Heart left ventricle (tissue), 16 donors: ENCODE results near the gene TRAM2. TPM values are rescaled to one million over a fixed set of nuclear protein-coding genes. Genes with fewer than 3 reads are reported as not detected.

Source experiments
- ATAC-seq, 4 donors: fragments of 200-7000 bp; cut with Tn5 transposase; one replicate each; pipeline ENCODE4 v1.9.1; 2020 to 2022; ENCODE audit warnings: moderate library complexity in 4 of 4, mild to moderate bottlenecking in 3 of 4, moderate number of reproducible peaks in 1 of 4
- DNase-seq, 5 donors: peaks; one replicate each; pipeline ENCODE4 v3.0.0-alpha.2; 2020
- H3K27ac ChIP-seq, 12 donors: fragments of 200-600 bp; sonication (generic) in 4 of 12; one replicate each; pipeline versions ENCODE4 v1.5.0 to v1.8.0; 2016 to 2022; ENCODE audit warnings: mild to moderate bottlenecking in 2 of 12
- H3K27me3 ChIP-seq, 9 donors: fragments of 200-600 bp; sonication (generic) in 2 of 9; one replicate each; pipeline versions ENCODE4 v1.5.1 to v1.8.0; 2016 to 2022; ENCODE audit warnings: mild to moderate bottlenecking in 3 of 9
- H3K36me3 ChIP-seq, 9 donors: fragments of 200-600 bp; sonication (generic) in 2 of 9; one replicate each; pipeline versions ENCODE4 v1.5.0 to v1.8.0; 2018 to 2022; ENCODE audit warnings: mild to moderate bottlenecking in 2 of 9
- H3K4me1 ChIP-seq, 12 donors: fragments of 200-600 bp; sonication (generic) in 4 of 12; one replicate each; pipeline versions ENCODE4 v1.5.0 to v1.8.0; 2016 to 2022; ENCODE audit warnings: mild to moderate bottlenecking in 3 of 12
- H3K4me3 ChIP-seq, 12 donors: fragments of 200-600 bp; sonication (generic) in 4 of 12; one replicate each; pipeline versions ENCODE4 v1.5.0 to v1.8.0; 2017 to 2022; ENCODE audit warnings: mild to moderate bottlenecking in 9 of 12, moderate library complexity in 4 of 12
- H3K9me3 ChIP-seq, 12 donors: fragments of 200-600 bp; sonication (generic) in 4 of 12; one replicate each; pipeline versions ENCODE4 v1.5.0 to v1.8.0; 2016 to 2022; ENCODE audit warnings: mild to moderate bottlenecking in 1 of 12
- CTCF ChIP-seq, 12 donors: fragments of 200-600 bp; sonication (generic) in 4 of 12; IDR thresholded peaks; one replicate each; pipeline versions ENCODE4 v1.5.0 to v1.8.0; 2018 to 2022; ENCODE audit warnings: antibody characterized with exemption in 12 of 12, mild to moderate bottlenecking in 5 of 12
- POLR2A ChIP-seq, 2 donors: fragments of 450-650 bp; IDR thresholded peaks; one replicate each; pipeline ENCODE4 v1.6.1; 2017; ENCODE audit warnings: antibody characterized with exemption in 2 of 2, mild to moderate bottlenecking in 2 of 2, moderate library complexity in 2 of 2
- WGBS, 4 donors: extraction: QIAGEN DNeasy Blood & Tissue Kit in 2 of 4; methylation state at CpG; one replicate each; pipeline versions ENCODE4 v1.1.5 to v1.1.7; 2013 to 2018; 5-methylcytosine and 5-hydroxymethylcytosine counted together
- intact Hi-C, 10 donors: fragments of 100-400 bp; cut with DNase I; formaldehyde crosslinking; loops; one replicate each; pipeline versions ENCODE4 v1.11.1 to v1.14.2; 2022
- polyA plus RNA-seq, 2 donors: library from polyadenylated mRNA; stranded (reverse); fragments of 200-250 nt; gene quantifications; one replicate each; pipeline ENCODE4 v1.2.3, GENCODE V29; 2013
- total RNA-seq, 9 donors: library from RNA; depleted of rRNA in 2 of 9; stranded (reverse); fragments of >200 nt in 2 of 9; fragmentation: NEBNext Ultra II Directional in 3 of 9; extraction: Animal tissue kit (Norgen Biotek cat#: 25700) in 3 of 9; gene quantifications; one replicate each; pipeline versions ENCODE4 v1.1.0 to v1.2.4, GENCODE V29; 2016 to 2023
- donor health status: ischemic (EF 13 %, LVEDD 7.1; RV severe dilation, severe dysfunction).
- donor health status: healthy with polysubstance abuse.
- donor health status: DM: no; HTN: yes; CAD: no.
- donor health status: DM: no; HTN: no; CAD: no.
- donor health status: ischemic (EF 25% LVEDD 6.9; RV normal size, moderate dysfunction).
- donor health status: ischemic (EF 25% LVEDD 5.7; RV mildly dilated, moderate dysfunction).
- donor health status: healthy.
- donor health status: DM: yes; HTN: yes; CAD: no.
- donor health status: ischemic (EF 35%, LVEDD 5.7; RV mildly dilated, moderate dysfunction).
- donor health status: nonischemic (EF 11% LVEDD 7.7; RV severe dilation, severe dysfunction).
- donor health status: DM: yes; HTN: yes; CAD: no.
- donor health status: PGD.
- donor health status: ischemic (EF 29% LVEDD 5.4; RV normal size, mild dysfunction).
- donor health status: nonischemic (EF 23%, LVEDD 6.1; RV moderate dilation, normal function).

Gene TRAM2
- total and polyA plus RNA-seq, 11 donors = 4.7 to 19.0 (median 12.1) TPM

DNA sequence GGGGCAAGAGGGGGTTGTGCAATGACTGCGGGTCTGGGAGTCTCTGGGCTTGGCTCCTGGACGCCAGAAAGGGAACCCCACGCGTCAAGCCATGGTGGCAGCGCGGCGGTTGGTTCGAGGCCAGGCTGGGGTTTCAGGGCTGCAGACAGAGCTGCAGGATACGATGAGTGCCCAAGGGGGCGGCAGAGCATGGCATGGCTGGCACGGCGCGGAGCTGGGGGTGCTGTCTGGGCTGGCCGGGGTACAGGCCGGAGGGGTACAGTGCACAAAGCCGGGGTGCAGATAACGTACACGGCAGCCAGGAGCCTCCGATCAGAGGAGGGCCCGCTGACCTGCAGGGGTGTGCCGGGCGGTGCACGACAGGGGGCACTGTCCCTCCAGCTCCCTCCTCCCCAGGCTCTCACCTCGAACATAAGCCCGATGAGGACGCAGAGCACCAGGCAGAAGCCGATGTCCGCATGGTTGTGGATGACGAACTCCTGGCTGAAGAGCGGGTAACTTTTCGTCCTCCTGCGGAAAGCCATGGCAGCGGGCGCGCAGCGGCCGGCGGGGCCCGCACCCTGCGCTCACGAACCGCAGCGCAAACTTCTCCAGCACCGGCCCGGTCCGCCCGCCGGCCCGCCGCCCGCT lies 353 bp downstream of the TRAM2 start:
- TF ChIP-seq POLR2A (IDR thresholded peaks at IDR 0.05) = peak in 1 of 2 donors; percentile 69
- TF ChIP-seq CTCF (IDR thresholded peaks at IDR 0.05) = peak; percentile 28 to 67 (median 50)
- H3K4me1 ChIP-seq = peaks cover 9 to 58% (median 49%) of the 10 kb centered on the region in 12 donors

DNA sequence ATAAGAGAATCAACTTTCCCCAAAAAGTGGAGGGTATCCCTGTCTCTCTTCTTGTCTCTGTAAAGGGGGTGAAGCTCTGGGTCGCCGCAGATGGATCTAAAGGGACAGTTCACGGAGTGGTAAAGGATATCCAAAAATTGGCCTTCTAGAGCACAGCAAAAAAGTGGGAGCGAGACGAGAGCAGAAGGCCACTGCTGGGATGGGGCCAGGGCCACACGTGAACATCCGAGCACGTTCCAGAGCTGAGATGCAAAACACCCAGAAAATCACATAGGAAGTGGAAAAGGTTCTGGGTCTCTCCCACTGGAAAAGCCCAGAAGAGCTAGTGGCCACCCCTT lies 837 bp downstream of the TRAM2 start:
- H3K36me3 ChIP-seq = peaks cover 0 to 10% (median 0%) of the 10 kb centered on the region in 9 donors
- TF ChIP-seq POLR2A (IDR thresholded peaks at IDR 0.05) (no peak), CTCF (IDR thresholded peaks at IDR 0.05) (no peak)
- peak overlapping the region; percentile 50 to 98 (median 90) for H3K4me3 ChIP-seq
- H3K27ac ChIP-seq = peak overlapping the region in 11 of 12 donors; percentile 91 to 100 (median 99)
- WGBS, 4 donors = 21 to 35% (median 24%) methylated on average over 8 of the region's 8 CpGs
- H3K27me3 ChIP-seq = no peaks in the 10 kb centered on the region
- no peaks in the 10 kb centered on the region for H3K9me3 ChIP-seq
- DNase-seq = no peak
- intact Hi-C loops = loop anchor here in 9 of 10 donors (1.0 to 10.0 kb wide), 12 partner anchors 59 to 491 kb away; partner anchors contain the start of genes EFHC1 (in 6 of the 9) and FBXO9 (in 1 of the 9)
- H3K4me1 ChIP-seq = peaks cover 12 to 63% (median 54%) of the 10 kb centered on the region in 12 donors
- peak in 2 of 4 donors; percentile 2 to 4 for ATAC-seq

More for the DNA sequence above, 353 bp downstream of the TRAM2 start:
- ATAC-seq (peak; percentile 18 to 75 (median 72)), DNase-seq (peak; percentile 61 to 80 (median 67))
- 1% methylated on average over 45 to 51 of the region's 51 CpGs for WGBS, 4 donors
- H3K27me3 ChIP-seq = no peaks in the 10 kb centered on the region
- no peaks in the 10 kb centered on the region for H3K9me3 ChIP-seq
- intact Hi-C loops = loop anchor here in 9 of 10 donors (1.0 to 10.0 kb wide), 12 partner anchors 59 to 491 kb away; partner anchors contain the start of genes EFHC1 (in 6 of the 9) and FBXO9 (in 1 of the 9)
- peak overlapping the region; percentile 50 to 98 (median 90) for H3K4me3 ChIP-seq
- peaks cover 0 to 10% (median 0%) of the 10 kb centered on the region in 9 donors for H3K36me3 ChIP-seq
- H3K27ac ChIP-seq = peak overlapping the region; percentile 91 to 100 (median 99)

GRCh38 chr6:52575502-52575892 lies 1.4 kb downstream of the TRAM2 start:
- ATAC-seq (no peak), DNase-seq (no peak)
- H3K27ac ChIP-seq = peak overlapping the region in 11 of 12 donors; percentile 28 to 100 (median 99)
- intact Hi-C loops = loop anchor here in 7 of 10 donors (2.0 to 10.0 kb wide), 7 partner anchors 58 to 492 kb away; partner anchors contain the start of genes EFHC1 (in 4 of the 7) and FBXO9 (in 1 of the 7)
- H3K4me3 ChIP-seq = peak overlapping the region; percentile 50 to 98 (median 90)
- no peaks in the 10 kb centered on the region for H3K27me3 ChIP-seq
- TF ChIP-seq POLR2A (IDR thresholded peaks at IDR 0.05) (no peak), CTCF (IDR thresholded peaks at IDR 0.05) (no peak)
- peaks cover 13 to 67% (median 58%) of the 10 kb centered on the region in 12 donors for H3K4me1 ChIP-seq
- no peaks in the 10 kb centered on the region for H3K9me3 ChIP-seq
- 30 to 44% (median 38%) methylated on average over 10 of the region's 10 CpGs for WGBS, 4 donors
- peaks cover 0 to 6% (median 0%) of the 10 kb centered on the region in 9 donors for H3K36me3 ChIP-seq
